Upper lobe of left lung (tissue), 4 donors: ENCODE measurements around the gene UBAP2.

Experiments
- EP300 ChIP-seq, 4 donors: sonication (generic); formaldehyde crosslinking; IDR thresholded peaks; one replicate each; pipeline ENCODE4 v1.5.1; 2017; ENCODE audit warnings: antibody characterized with exemption in 4 of 4, control low read depth in 2 of 4
- TF ChIP-seq, protein P1 (sequence below), 6 experiments: fragments of 450-650 bp in 4 of 6; fragments of 200-600 bp in 2 of 6; sonication (generic) in 2 of 6; IDR thresholded peaks; one replicate each; pipeline ENCODE4 v1.5.1; 2016 to 2019; ENCODE audit warnings: antibody characterized with exemption in 6 of 6

DNA sequence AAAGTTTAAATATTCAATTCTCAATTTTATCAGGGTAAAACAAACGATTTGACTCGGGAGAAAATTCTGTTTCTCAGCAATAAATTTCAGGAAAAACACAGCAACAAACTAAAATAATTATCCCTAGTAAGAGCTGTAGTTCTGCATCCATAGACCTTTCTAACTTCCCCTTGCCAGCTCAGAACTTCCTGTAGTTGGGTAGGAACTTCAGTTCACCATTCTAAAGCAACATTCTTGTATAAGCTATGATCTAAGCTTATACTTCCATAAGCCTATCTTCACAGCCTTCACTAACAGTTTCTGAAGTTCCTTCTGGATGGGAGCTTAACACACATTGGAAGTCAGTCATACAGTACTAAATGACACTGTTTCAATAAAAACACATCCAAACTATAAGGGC, 96.6 kb downstream of the UBAP2 start:
- TF ChIP-seq, protein P1, sequence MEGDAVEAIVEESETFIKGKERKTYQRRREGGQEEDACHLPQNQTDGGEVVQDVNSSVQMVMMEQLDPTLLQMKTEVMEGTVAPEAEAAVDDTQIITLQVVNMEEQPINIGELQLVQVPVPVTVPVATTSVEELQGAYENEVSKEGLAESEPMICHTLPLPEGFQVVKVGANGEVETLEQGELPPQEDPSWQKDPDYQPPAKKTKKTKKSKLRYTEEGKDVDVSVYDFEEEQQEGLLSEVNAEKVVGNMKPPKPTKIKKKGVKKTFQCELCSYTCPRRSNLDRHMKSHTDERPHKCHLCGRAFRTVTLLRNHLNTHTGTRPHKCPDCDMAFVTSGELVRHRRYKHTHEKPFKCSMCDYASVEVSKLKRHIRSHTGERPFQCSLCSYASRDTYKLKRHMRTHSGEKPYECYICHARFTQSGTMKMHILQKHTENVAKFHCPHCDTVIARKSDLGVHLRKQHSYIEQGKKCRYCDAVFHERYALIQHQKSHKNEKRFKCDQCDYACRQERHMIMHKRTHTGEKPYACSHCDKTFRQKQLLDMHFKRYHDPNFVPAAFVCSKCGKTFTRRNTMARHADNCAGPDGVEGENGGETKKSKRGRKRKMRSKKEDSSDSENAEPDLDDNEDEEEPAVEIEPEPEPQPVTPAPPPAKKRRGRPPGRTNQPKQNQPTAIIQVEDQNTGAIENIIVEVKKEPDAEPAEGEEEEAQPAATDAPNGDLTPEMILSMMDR (IDR thresholded peaks at IDR 0.05), result no peak
- no peak for TF ChIP-seq EP300 (IDR thresholded peaks at IDR 0.05)
